Neural cell (in vitro differentiated cells): ENCODE results near the gene ST3GAL2. TPM values are rescaled to one million over a fixed set of nuclear protein-coding genes. Genes with fewer than 3 reads are reported as not detected.

ENCODE experiments used
- H2AFZ ChIP-seq: fragments of 200-600, 300-800 bp; sonication (generic), shearing (Covaris generic); 2 replicates; pipeline ENCODE4 v1.6.0; 2014; ENCODE audit warnings: low read depth, mild to moderate bottlenecking, antibody characterized with exemption, low read length, moderate library complexity
- H3F3A ChIP-seq: fragments of 200-600 bp; shearing (Covaris generic); 2 replicates; pipeline ENCODE4 v1.6.1; 2016; ENCODE audit warnings: mild to moderate bottlenecking, moderate library complexity, mixed read lengths, antibody characterized with exemption, low read length; ENCODE audit not compliant: insufficient read depth, poor library complexity, severe bottlenecking
- H3K27ac ChIP-seq: fragments of 200-600, 300-800 bp; sonication (generic), shearing (Covaris generic); 2 replicates; pipeline ENCODE4 v1.5.1; 2014; ENCODE audit warnings: mild to moderate bottlenecking, low read length, moderate library complexity
- H3K27me3 ChIP-seq: fragments of 300-800, 200-600 bp; sonication (generic), shearing (Covaris generic); 2 replicates; pipeline ENCODE4 v1.6.0; 2014; ENCODE audit warnings: mild to moderate bottlenecking, low read depth, low read length, moderate library complexity; ENCODE audit not compliant: insufficient read depth
- H3K36me3 ChIP-seq: fragments of 300-800, 200-600 bp; sonication (generic), shearing (Covaris generic); 2 replicates; pipeline ENCODE4 v1.5.1; 2014; ENCODE audit warnings: mild to moderate bottlenecking, antibody characterized with exemption, low read length, moderate library complexity; ENCODE audit not compliant: insufficient read depth
- H3K4me2 ChIP-seq: fragments of 300-800, 200-600 bp; sonication (generic), shearing (Covaris generic); 2 replicates; pipeline ENCODE4 v1.6.0; 2014; ENCODE audit warnings: mild to moderate bottlenecking, low read length
- H3K4me3 ChIP-seq: fragments of 300-800, 200-600 bp; sonication (generic), shearing (Covaris generic); 2 replicates; pipeline ENCODE4 v1.5.1; 2014; ENCODE audit warnings: mild to moderate bottlenecking, low read length, moderate library complexity
- H3K79me2 ChIP-seq: fragments of 200-600 bp; shearing (Covaris generic); replicated peaks from 2 replicates; pipeline ENCODE4 v1.6.0; 2014; ENCODE audit warnings: mild to moderate bottlenecking, low read length, moderate library complexity; ENCODE audit not compliant: insufficient read depth
- H3K9ac ChIP-seq: fragments of 300-800, 200-600 bp; sonication (generic), shearing (Covaris generic); 2 replicates; pipeline ENCODE4 v1.6.1; 2016; ENCODE audit warnings: mild to moderate bottlenecking, low read length, mixed read lengths
- H3K9me2 ChIP-seq: fragments of 200-600 bp; shearing (Covaris generic); 2 replicates; pipeline ENCODE4 v1.6.1; 2016; ENCODE audit warnings: mild to moderate bottlenecking, low read length, mixed read lengths; ENCODE audit not compliant: insufficient read depth
- H3K9me3 ChIP-seq: fragments of 200-600, 300-800 bp; sonication (generic), shearing (Covaris generic); 2 replicates; pipeline ENCODE4 v1.6.1; 2016; ENCODE audit warnings: mild to moderate bottlenecking, mixed run types, low read length, moderate library complexity, mixed read lengths
- H4K20me1 ChIP-seq: fragments of 200-600 bp; shearing (Covaris generic); 2 replicates; pipeline ENCODE4 v1.6.1; 2016; ENCODE audit warnings: mild to moderate bottlenecking, mixed run types; ENCODE audit not compliant: insufficient read depth
- CTCF ChIP-seq: fragments of 450-650 bp; IDR thresholded peaks from 2 replicates; pipeline ENCODE4 v1.5.1; 2014; ENCODE audit warnings: antibody characterized with exemption, mild to moderate bottlenecking, moderate library complexity; ENCODE audit not compliant: poor library complexity, severe bottlenecking
- EP300 ChIP-seq: fragments of 450-650 bp; conservative IDR thresholded peaks from 2 replicates; pipeline ENCODE4 v1.6.1; 2014; ENCODE audit warnings: antibody characterized with exemption, mild to moderate bottlenecking, moderate library complexity; ENCODE audit not compliant: poor library complexity, severe bottlenecking
- EZH2 ChIP-seq: fragments of 200-600, 300-800 bp; shearing (Covaris generic), sonication (generic); IDR thresholded peaks from 2 replicates; pipeline ENCODE4 v1.6.1; 2014; ENCODE audit warnings: antibody characterized with exemption, low read length, borderline replicate concordance, mild to moderate bottlenecking; ENCODE audit not compliant: insufficient read depth, poor library complexity, severe bottlenecking
- MXI1 ChIP-seq: fragments of 450-650 bp; conservative IDR thresholded peaks from 2 replicates; pipeline ENCODE4 v1.6.1; 2014; ENCODE audit warnings: antibody characterized with exemption, mild to moderate bottlenecking; ENCODE audit not compliant: poor library complexity, severe bottlenecking
- POLR2AphosphoS5 ChIP-seq: IDR thresholded peaks from 2 replicates; pipeline ENCODE4 v1.6.1; 2012
- RAD21 ChIP-seq: fragments of 450-650 bp; conservative IDR thresholded peaks from 2 replicates; pipeline ENCODE4 v1.6.1; 2014; ENCODE audit warnings: antibody characterized with exemption, mild to moderate bottlenecking, moderate library complexity
- SMC3 ChIP-seq: fragments of 450-650 bp; conservative IDR thresholded peaks from 2 replicates; pipeline ENCODE4 v1.6.1; 2014; ENCODE audit warnings: antibody characterized with exemption, mild to moderate bottlenecking, moderate library complexity; ENCODE audit not compliant: poor library complexity
- TAF1 ChIP-seq: IDR thresholded peaks from 2 replicates; pipeline ENCODE4 v1.6.1; 2012; ENCODE audit warnings: low read depth
- polyA plus RNA-seq: library from polyadenylated mRNA; depleted of rRNA; stranded (reverse); fragments of >200 nt; gene quantifications from 2 replicates; pipeline ENCODE4 v1.2.3, GENCODE V29; 2014
- TF ChIP-seq, protein P1 (sequence below): IDR thresholded peaks from 2 replicates; pipeline ENCODE4 v1.6.1; 2012; ENCODE audit warnings: borderline replicate concordance

The ST3GAL2 gene
- polyA plus RNA-seq, 1 donor from 2014 or later: 19.4 TPM

GRCh38 chr16:70473446-70474319, 34.8 kb upstream of the ST3GAL2 start:
- Histone ChIP-seq H3K4me2 (no peak overlapping the region), H2AFZ (no peak overlapping the region), H3F3A (no peaks in the 10 kb centered on the region), H3K9me3 (no peaks in the 10 kb centered on the region), H3K27me3 (no peaks in the 10 kb centered on the region), H3K9me2 (no peaks in the 10 kb centered on the region), H3K4me3 (no peak overlapping the region), H3K27ac (no peak overlapping the region), H4K20me1 (no peaks in the 10 kb centered on the region), H3K9ac (no peak overlapping the region), H3K36me3 (no peaks in the 10 kb centered on the region), H3K79me2 (no peaks in the 10 kb centered on the region)
- TF ChIP-seq RAD21: no peak
- TF ChIP-seq EP300: no peak
- no peak for TF ChIP-seq EZH2
- no peak for TF ChIP-seq SMC3
- no peak for TF ChIP-seq CTCF
- TF ChIP-seq, protein P1, sequence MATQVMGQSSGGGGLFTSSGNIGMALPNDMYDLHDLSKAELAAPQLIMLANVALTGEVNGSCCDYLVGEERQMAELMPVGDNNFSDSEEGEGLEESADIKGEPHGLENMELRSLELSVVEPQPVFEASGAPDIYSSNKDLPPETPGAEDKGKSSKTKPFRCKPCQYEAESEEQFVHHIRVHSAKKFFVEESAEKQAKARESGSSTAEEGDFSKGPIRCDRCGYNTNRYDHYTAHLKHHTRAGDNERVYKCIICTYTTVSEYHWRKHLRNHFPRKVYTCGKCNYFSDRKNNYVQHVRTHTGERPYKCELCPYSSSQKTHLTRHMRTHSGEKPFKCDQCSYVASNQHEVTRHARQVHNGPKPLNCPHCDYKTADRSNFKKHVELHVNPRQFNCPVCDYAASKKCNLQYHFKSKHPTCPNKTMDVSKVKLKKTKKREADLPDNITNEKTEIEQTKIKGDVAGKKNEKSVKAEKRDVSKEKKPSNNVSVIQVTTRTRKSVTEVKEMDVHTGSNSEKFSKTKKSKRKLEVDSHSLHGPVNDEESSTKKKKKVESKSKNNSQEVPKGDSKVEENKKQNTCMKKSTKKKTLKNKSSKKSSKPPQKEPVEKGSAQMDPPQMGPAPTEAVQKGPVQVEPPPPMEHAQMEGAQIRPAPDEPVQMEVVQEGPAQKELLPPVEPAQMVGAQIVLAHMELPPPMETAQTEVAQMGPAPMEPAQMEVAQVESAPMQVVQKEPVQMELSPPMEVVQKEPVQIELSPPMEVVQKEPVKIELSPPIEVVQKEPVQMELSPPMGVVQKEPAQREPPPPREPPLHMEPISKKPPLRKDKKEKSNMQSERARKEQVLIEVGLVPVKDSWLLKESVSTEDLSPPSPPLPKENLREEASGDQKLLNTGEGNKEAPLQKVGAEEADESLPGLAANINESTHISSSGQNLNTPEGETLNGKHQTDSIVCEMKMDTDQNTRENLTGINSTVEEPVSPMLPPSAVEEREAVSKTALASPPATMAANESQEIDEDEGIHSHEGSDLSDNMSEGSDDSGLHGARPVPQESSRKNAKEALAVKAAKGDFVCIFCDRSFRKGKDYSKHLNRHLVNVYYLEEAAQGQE: no peak
- no peak for TF ChIP-seq POLR2AphosphoS5
- TF ChIP-seq TAF1: no peak
- TF ChIP-seq MXI1: no peak

DNA sequence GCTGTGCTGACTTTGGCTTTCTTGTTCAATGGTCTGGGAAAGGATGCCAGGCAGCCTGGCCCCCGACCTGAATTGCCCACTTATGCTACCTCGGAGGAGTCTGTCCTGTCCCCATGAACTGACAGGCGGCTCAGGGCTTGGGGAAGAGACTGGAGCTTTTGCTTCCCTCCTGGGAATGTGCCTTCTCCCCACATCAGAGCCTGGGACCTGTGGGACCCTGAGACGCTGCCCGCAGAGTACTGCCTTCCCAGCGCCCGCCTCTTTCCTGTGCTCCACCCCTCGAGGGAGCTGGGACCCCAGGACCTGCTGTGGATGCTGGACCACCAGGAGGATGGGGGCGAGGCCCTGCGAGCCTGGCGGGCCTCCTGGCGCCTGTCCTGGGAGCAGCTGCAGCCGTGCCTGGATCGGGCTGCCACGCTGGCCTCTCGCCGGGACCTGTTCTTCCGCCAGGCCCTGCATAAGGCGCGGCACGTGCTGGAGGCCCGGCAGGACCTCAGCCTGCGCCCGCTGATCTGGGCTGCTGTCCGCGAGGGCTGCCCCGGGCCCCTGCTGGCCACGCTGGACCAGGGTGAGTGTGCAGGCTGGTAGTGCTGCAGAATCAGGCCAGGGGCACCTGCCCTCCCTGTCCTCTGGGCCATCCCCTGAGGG, 34.0 kb upstream of the ST3GAL2 start:
- H3K9ac ChIP-seq: no peak overlapping the region
- TF ChIP-seq, protein P1: no peak
- TF ChIP-seq SMC3 (no peak), RAD21 (no peak), CTCF (no peak), EZH2 (no peak), POLR2AphosphoS5 (no peak), EP300 (no peak), MXI1 (no peak), TAF1 (no peak)
- H3K27me3 ChIP-seq: no peaks in the 10 kb centered on the region
- H4K20me1 ChIP-seq: no peaks in the 10 kb centered on the region
- H3K9me3 ChIP-seq: no peaks in the 10 kb centered on the region
- H3K4me3 ChIP-seq: no peak overlapping the region
- H3F3A ChIP-seq: no peaks in the 10 kb centered on the region
- H3K36me3 ChIP-seq: no peaks in the 10 kb centered on the region
- no peak overlapping the region for H3K4me2 ChIP-seq
- H2AFZ ChIP-seq: no peak overlapping the region
- no peak overlapping the region for H3K27ac ChIP-seq
- H3K79me2 ChIP-seq: no peaks in the 10 kb centered on the region
- H3K9me2 ChIP-seq: no peaks in the 10 kb centered on the region
